Uterus (tissue), 4 donors: Measurements from ENCODE around the gene CELF4. TPM values are rescaled to one million over a fixed set of nuclear protein-coding genes. Genes with fewer than 3 reads are reported as not detected.

Source experiments
- DNase-seq, 2 donors: peaks; one replicate each; pipeline ENCODE4 v3.0.0-alpha.2; 2019 to 2020
- H3K27ac ChIP-seq, 2 donors: fragments of 200-600 bp; sonication (generic); 1 replicate in 1 of 2; 2 replicates in 1 of 2; pipeline ENCODE4 v1.5.1; 2016 to 2018
- H3K27me3 ChIP-seq, 2 donors: fragments of 200-600 bp; sonication (generic); one replicate each; pipeline ENCODE4 v1.5.1; 2018 to 2019; ENCODE audit warnings: control low read depth in 1 of 2
- H3K36me3 ChIP-seq, 2 donors: fragments of 200-600 bp; sonication (generic); one replicate each; pipeline ENCODE4 v1.5.1; 2019; ENCODE audit warnings: control low read depth in 1 of 2
- H3K4me1 ChIP-seq, 2 donors: fragments of 200-600 bp; sonication (generic); one replicate each; pipeline ENCODE4 v1.5.1; 2018 to 2019; ENCODE audit warnings: control low read depth in 1 of 2
- H3K4me3 ChIP-seq, 2 donors: fragments of 200-600 bp; sonication (generic); 1 replicate in 1 of 2; 2 replicates in 1 of 2; pipeline ENCODE4 v1.5.1; 2018 to 2019; ENCODE audit warnings: mild to moderate bottlenecking in 1 of 2
- H3K9me3 ChIP-seq, 2 donors: fragments of 200-600 bp; sonication (generic); one replicate each; pipeline ENCODE4 v1.5.1; 2019; ENCODE audit warnings: control low read depth in 1 of 2
- CTCF ChIP-seq, 4 experiments: fragments of 200-600 bp in 2 of 4; fragments of 450-650 bp in 2 of 4; sonication (generic) in 2 of 4; IDR thresholded peaks; one replicate each; pipeline ENCODE4 v1.5.1; 2016 to 2019; ENCODE audit warnings: antibody characterized with exemption in 4 of 4, mild to moderate bottlenecking in 2 of 4, moderate library complexity in 1 of 4
- POLR2A ChIP-seq, 2 donors: fragments of 450-650 bp; IDR thresholded peaks; one replicate each; pipeline ENCODE4 v1.6.1; 2016; ENCODE audit warnings: antibody characterized with exemption in 2 of 2, mild to moderate bottlenecking in 1 of 2, moderate library complexity in 1 of 2
- intact Hi-C: fragments of 100-400 bp; cut with DNase I; formaldehyde crosslinking; loops from one replicate; pipeline ENCODE4 v1.15.1; 2023; ENCODE audit warnings: low total_unique reads
- total RNA-seq, 4 donors: library from RNA; depleted of rRNA in 3 of 4; stranded (reverse); fragments of >200 nt in 3 of 4; gene quantifications; one replicate each; pipeline versions ENCODE4 v1.1.0 to v1.2.4, GENCODE V29; 2014 to 2023
- donor health status: DM: yes; HTN: yes; CAD: no.

CELF4 gene
- total RNA-seq, 4 donors from 2014 or later, result 0.18 to 1.7 TPM; not detected in 2

GRCh38 chr18:37328946-37329719, 236.5 kb downstream of the CELF4 start:
- TF ChIP-seq POLR2A (IDR thresholded peaks at IDR 0.05) (no peak), CTCF (IDR thresholded peaks at IDR 0.05) (no peak)
- intact Hi-C loops, result no loop called here
- DNase-seq, result no peak
- Histone ChIP-seq H3K27ac (no peak overlapping the region), H3K27me3 (no peaks in the 10 kb centered on the region), H3K4me3 (no peak overlapping the region), H3K9me3 (no peaks in the 10 kb centered on the region), H3K4me1 (no peaks in the 10 kb centered on the region), H3K36me3 (no peaks in the 10 kb centered on the region)

GRCh38 chr18:37327063-37327577, 238.5 kb downstream of the CELF4 start:
- intact Hi-C loops, result no loop called here
- H3K4me1 ChIP-seq, result no peaks in the 10 kb centered on the region
- TF ChIP-seq CTCF (IDR thresholded peaks at IDR 0.05), result no peak
- no peak for TF ChIP-seq POLR2A (IDR thresholded peaks at IDR 0.05)
- no peaks in the 10 kb centered on the region for H3K36me3 ChIP-seq
- no peak overlapping the region for H3K4me3 ChIP-seq
- no peak overlapping the region for H3K27ac ChIP-seq
- no peaks in the 10 kb centered on the region for H3K9me3 ChIP-seq
- H3K27me3 ChIP-seq, result no peaks in the 10 kb centered on the region
- no peak for DNase-seq

- intact Hi-C loops, result no loop called here
- Histone ChIP-seq H3K27me3 (no peaks in the 10 kb centered on the region), H3K27ac (no peak overlapping the region), H3K36me3 (no peaks in the 10 kb centered on the region), H3K4me1 (no peaks in the 10 kb centered on the region), H3K9me3 (no peaks in the 10 kb centered on the region), H3K4me3 (no peak overlapping the region)
- peak in 1 of 2 donors; percentile 24 for DNase-seq
- no peak for TF ChIP-seq POLR2A (IDR thresholded peaks at IDR 0.05)
- peak; percentile 30 to 50 (median 44) for TF ChIP-seq CTCF (IDR thresholded peaks at IDR 0.05)
These were observed 243.0 kb downstream of the CELF4 start for GRCh38 chr18:37322492-37323035.

GRCh38 chr18:37321582-37322491, 243.8 kb downstream of the CELF4 start:
- DNase-seq, result no peak
- Histone ChIP-seq H3K9me3 (no peaks in the 10 kb centered on the region), H3K36me3 (no peaks in the 10 kb centered on the region), H3K4me1 (no peaks in the 10 kb centered on the region), H3K27me3 (no peaks in the 10 kb centered on the region), H3K4me3 (no peak overlapping the region), H3K27ac (no peak overlapping the region)
- intact Hi-C loops, result no loop called here
- TF ChIP-seq CTCF (IDR thresholded peaks at IDR 0.05), result no peak
- no peak for TF ChIP-seq POLR2A (IDR thresholded peaks at IDR 0.05)
